A549 (cell line): ENCODE data around the gene NTHL1. TPM values are rescaled to one million over a fixed set of nuclear protein-coding genes. Genes with fewer than 3 reads are reported as not detected.

Source experiments
- ATAC-seq, 2 experiments: fragments of 200-7000 bp in 1 of 2; fragments of >200 bp in 1 of 2; cut with Nextera tagmentation in 1 of 2; cut with Tn5 transposase in 1 of 2; 3 replicates each; pipeline versions ENCODE4 v1.8.0 to v1.9.1; 2018 to 2020; ENCODE audit warnings: mild to moderate bottlenecking in 1 of 2, moderate library complexity in 1 of 2
- CTCF ChIA-PET: fragments of 300-600 bp; sonication (Branson Sonifier 250); formaldehyde crosslinking; extraction: SDS; loops from one replicate; lab custom pipeline; 2021; ENCODE audit warnings: antibody characterized with exemption, inconsistent platforms; lab: Yijun Ruan, JAX
- POLR2A ChIA-PET: fragments of 350-600 bp; formaldehyde crosslinking; extraction: SDS; loops from one replicate; lab custom pipeline; 2021; ENCODE audit warnings: antibody characterized with exemption, inconsistent platforms; lab: Yijun Ruan, JAX
- DNase-seq, 2 experiments: peaks; one replicate each; pipeline versions ENCODE4 v3.0.0 to v3.0.0-alpha.2; 2011 to 2016; ENCODE audit warnings: low read depth in 1 of 2, low spot score in 1 of 2
- FAIRE-seq: peaks from 2 replicates; lab custom pipeline; 2011; peaks lifted over from hg19 to GRCh38; lab: Jason Lieb, UNC
- H3K27ac ChIP-seq, 2 experiments: fragments of >200 bp; sonication (Bioruptor Twin); formaldehyde crosslinking; 3 replicates each; pipeline ENCODE4 v1.5.1; 2016 to 2017
- H3K4me1 ChIP-seq: fragments of >200 bp; sonication (Bioruptor Twin); formaldehyde crosslinking; 3 replicates; pipeline ENCODE4 v1.6.1; 2016
- H3K4me2 ChIP-seq: fragments of >200 bp; sonication (Bioruptor Twin); formaldehyde crosslinking; 3 replicates; pipeline ENCODE4 v1.6.1; 2016
- H3K4me3 ChIP-seq: fragments of >200 bp; sonication (Bioruptor Twin); formaldehyde crosslinking; 3 replicates; pipeline ENCODE4 v1.5.1; 2016
- H3K9me3 ChIP-seq: fragments of >200 bp; sonication (Bioruptor Twin); formaldehyde crosslinking; 3 replicates; pipeline ENCODE4 v1.6.1; 2016
- ATOH8 ChIP-seq: fragments of 250-450 bp; sonication (Bioruptor Pico); IDR thresholded peaks from 2 replicates; pipeline ENCODE4 v1.5.0; 2020; ENCODE audit warnings: low read depth, mild to moderate bottlenecking, moderate library complexity
- CBX2 ChIP-seq: fragments of 200-600 bp; sonication (generic); IDR thresholded peaks from 2 replicates; pipeline ENCODE4 v1.6.1; 2016; ENCODE audit warnings: low read depth, mild to moderate bottlenecking, borderline replicate concordance
- CEBPB ChIP-seq, 2 experiments: fragments of >200 bp in 1 of 2; sonication (Bioruptor Twin) in 1 of 2; formaldehyde crosslinking in 1 of 2; IDR thresholded peaks; 2 replicates each; pipeline ENCODE4 v1.6.1; 2012 to 2016
- CHD2 ChIP-seq: fragments of 150-350 bp; IDR thresholded peaks from 2 replicates; pipeline ENCODE4 v1.6.1; 2014; ENCODE audit warnings: low read length; ENCODE audit not compliant: partially characterized antibody
- CHD4 ChIP-seq: fragments of 200-600 bp; sonication (generic); IDR thresholded peaks from 2 replicates; pipeline ENCODE4 v1.6.1; 2016; ENCODE audit warnings: antibody characterized with exemption, mild to moderate bottlenecking, borderline replicate concordance
- E2F6 ChIP-seq: IDR thresholded peaks from 2 replicates; pipeline ENCODE4 v1.6.1; 2012; ENCODE audit warnings: low read depth, borderline replicate concordance
- ELK1 ChIP-seq: fragments of 150-350 bp; IDR thresholded peaks from 2 replicates; pipeline ENCODE4 v1.6.1; 2014; ENCODE audit warnings: low read depth, mild to moderate bottlenecking, low read length
- EP300 ChIP-seq, 2 experiments: fragments of >200 bp; sonication (Bioruptor Twin); formaldehyde crosslinking; IDR thresholded peaks; 2 replicates in 1 of 2; 3 replicates in 1 of 2; pipeline ENCODE4 v1.6.1; 2016 to 2017
- HDAC2 ChIP-seq: fragments of 200-600 bp; sonication (generic); IDR thresholded peaks from 2 replicates; pipeline ENCODE4 v1.6.1; 2016
- HES2 ChIP-seq: fragments of >200 bp; sonication (Bioruptor Twin); formaldehyde crosslinking; IDR thresholded peaks from 2 replicates; pipeline ENCODE4 v1.6.1; 2016
- HEYL ChIP-seq: fragments of 250-450 bp; sonication (Bioruptor Pico); IDR thresholded peaks from 2 replicates; pipeline ENCODE4 v1.8.0; 2021; ENCODE audit warnings: mild to moderate bottlenecking, moderate library complexity
- HOXA7 ChIP-seq: fragments of 250-450 bp; sonication (Bioruptor Pico); IDR thresholded peaks from 2 replicates; pipeline ENCODE4 v1.5.0; 2020; ENCODE audit warnings: mild to moderate bottlenecking, moderate library complexity
- MAX ChIP-seq: IDR thresholded peaks from 2 replicates; pipeline ENCODE4 v1.6.1; 2012
- MYC ChIP-seq: IDR thresholded peaks from 2 replicates; pipeline ENCODE4 v1.6.1; 2012; ENCODE audit warnings: mild to moderate bottlenecking, inconsistent platforms, low read length, improper control_type of control experiment, borderline replicate concordance
- NFE2L2 ChIP-seq: fragments of 150-350 bp; conservative IDR thresholded peaks from 2 replicates; pipeline ENCODE4 v1.6.1; 2014; ENCODE audit warnings: low read length
- PBX3 ChIP-seq: IDR thresholded peaks from 2 replicates; pipeline ENCODE4 v1.6.1; 2012
- RFX5 ChIP-seq: fragments of 450-650 bp; IDR thresholded peaks from 2 replicates; pipeline ENCODE4 v1.7.1; 2014; ENCODE audit warnings: antibody characterized with exemption, mild to moderate bottlenecking, moderate library complexity
- ZNF302 ChIP-seq: fragments of 250-450 bp; sonication (Bioruptor Pico); IDR thresholded peaks from 2 replicates; pipeline ENCODE4 v1.9.0; 2021; ENCODE audit warnings: inconsistent platforms, mild to moderate bottlenecking, moderate library complexity
- WGBS: methylation state at CpG from one replicate; pipeline ENCODE4 v1.1.6; 2017; ENCODE audit errors: missing lambda C conversion rate; 5-methylcytosine and 5-hydroxymethylcytosine counted together
- polyA plus RNA-seq, 4 experiments: library from polyadenylated mRNA; depleted of rRNA in 3 of 4; stranded (reverse); fragments of >200 nt; fragmentation: RNase III in 1 of 4; extraction: RNeasy Plus Mini Kit Qiagen cat#74134 plus additional on column Dnase treatment in 1 of 4; gene quantifications; 2 replicates in 3 of 4; 3 replicates in 1 of 4; pipeline ENCODE4 v1.2.3, GENCODE V29; 2011 to 2017

The NTHL1 gene
- polyA plus RNA-seq, 2 of the 4 experiments (the other 2 are of a cell fraction) = 28.8 to 42.3 TPM

GRCh38 chr16:2038382-2039231, 9.0 kb downstream of the NTHL1 start (continued):
- no peak for TF ChIP-seq HES2
- TF ChIP-seq RFX5 = no peak
- TF ChIP-seq ZNF302 (CRISPR knock-in tag) = 0 out of 2 replicates have a peak, but pooled peaks have one; percentile 13
- TF ChIP-seq CEBPB (IDR thresholded peaks at IDR 0.05) = no peak
- TF ChIP-seq CBX2 = no peak
- no peak for TF ChIP-seq HOXA7 (CRISPR knock-in tag)
- no peak for TF ChIP-seq MYC
- no peak for TF ChIP-seq HEYL (CRISPR knock-in tag)

GRCh38 chr16:2037647-2038381, 9.8 kb downstream of the NTHL1 start:
- 95% methylated on average over 29 of the region's 29 CpGs for WGBS
- no peak for DNase-seq
- POLR2A ChIA-PET = no interaction called here
- no peak for ATAC-seq
- no peak for FAIRE-seq
- Histone ChIP-seq H3K27ac (peak overlapping the region; percentile 90 to 93; a peak in 5 of 6 replicates), H3K4me2 (no peak overlapping the region)
- TF ChIP-seq E2F6 (no peak), PBX3 (no peak), CHD2 (no peak), ELK1 (no peak), CHD4 (no peak), CEBPB (IDR thresholded peaks at IDR 0.05) (no peak), EP300 (IDR thresholded peaks at IDR 0.05) (no peak), RFX5 (no peak), NFE2L2 (no peak)
- TF ChIP-seq, all 56 proteins: peak for 0
- Histone ChIP-seq H3K9me3 (no peaks in the 10 kb centered on the region), H3K4me1 (peaks cover 97% of the 10 kb centered on the region), H3K4me3 (no peak overlapping the region)
- CTCF ChIA-PET = interaction anchor here (0.7 to 4.0 kb wide), 6 partner anchors 8 to 103 kb away, joined by 3 to 25 read pairs (median 4); no protein-coding TSS in a partner anchor

GRCh38 chr16:2037115-2037514, 10.5 kb downstream of the NTHL1 start:
- TF ChIP-seq HDAC2 (no peak), ATOH8 (CRISPR knock-in tag) (no peak), MAX (0 out of 2 replicates have a peak, but pooled peaks have one; percentile 20)

More at GRCh38 chr16:2037115-2037514, 10.5 kb downstream of the NTHL1 start:
- no peak overlapping the region for H3K4me2 ChIP-seq
- H3K27ac ChIP-seq = peak overlapping the region; percentile 90 to 93
- 95% methylated on average over 7 of the region's 15 CpGs for WGBS
- POLR2A ChIA-PET = no interaction called here
- DNase-seq = no peak
- H3K9me3 ChIP-seq = no peaks in the 10 kb centered on the region
- FAIRE-seq = no peak
- ATAC-seq = no peak
- peaks cover 97% of the 10 kb centered on the region for H3K4me1 ChIP-seq
- H3K4me3 ChIP-seq = no peak overlapping the region
- CTCF ChIA-PET = interaction anchor here (0.7 to 3.1 kb wide), 5 partner anchors 14 to 103 kb away, joined by 3 to 20 read pairs (median 4); partner anchors contain the start of gene NPW
